Right cardiac atrium (tissue), 5 donors: Measurements from ENCODE around the gene CDS2. TPM values are rescaled to one million over a fixed set of nuclear protein-coding genes. Genes with fewer than 3 reads are reported as not detected.

Experiments
- polyA plus RNA-seq: library from polyadenylated mRNA; stranded (reverse); fragments of 200-250 nt; gene quantifications from one replicate; pipeline ENCODE4 v1.2.3, GENCODE V29; 2013
- total RNA-seq, 4 donors: library from RNA; stranded (reverse); fragmentation: NEBNext Ultra II Directional; extraction: Animal tissue kit (Norgen Biotek cat#: 25700); gene quantifications; one replicate each; pipeline ENCODE4 v1.2.1, GENCODE V29; 2021
- donor health status: healthy with polysubstance abuse.
- donor health status: DM: no; HTN: yes; CAD: no.
- donor health status: DM: no; HTN: no; CAD: no.
- donor health status: DM: no; HTN: yes; CAD: no; lungs with severe emphysema.
- donor health status: DM: yes; HTN: yes; CAD: no.

Gene CDS2
- total and polyA plus RNA-seq, 5 donors, result 29.1 to 98.6 (median 87.9) TPM

Other genes starting within 250 kb of the CDS2 start
- gene SLC23A2, start 125.5 kb upstream of the CDS2 start, total RNA-seq, result 10 to 100 TPM; 11.8 to 15.9 (median 12.7) TPM
- 5.2 TPM for gene SLC23A2, start 125.5 kb upstream of the CDS2 start, polyA plus RNA-seq
- gene TMEM230, start 13.9 kb upstream of the CDS2 start, total RNA-seq, result 100 to 1,000 TPM in 3 of 4 donors, 10 to 100 TPM in 1; 98.7 to 116 (median 110) TPM
- gene TMEM230, start 13.9 kb upstream of the CDS2 start, polyA plus RNA-seq, result 178 TPM
- 10 to 100 TPM; 19.4 to 36.8 (median 25.7) TPM for gene PCNA, start 7.0 kb upstream of the CDS2 start, total RNA-seq
- 41.4 TPM for gene PCNA, start 7.0 kb upstream of the CDS2 start, polyA plus RNA-seq
- gene PROKR2, start 189.9 kb downstream of the CDS2 start, total RNA-seq, result not detected
- gene PROKR2, start 189.9 kb downstream of the CDS2 start, polyA plus RNA-seq, result not detected